Measurements from ENCODE around the gene KANK2. TPM values are rescaled to one million over a fixed set of nuclear protein-coding genes. Genes with fewer than 3 reads are reported as not detected.

KANK2 gene
- polyA plus RNA-seq, 1 donor from 2014 or later = 0.25 TPM

GRCh38 chr19:11244846-11245589 lies 47.7 kb upstream of the KANK2 start:
- Histone ChIP-seq H3K27ac (ENCODE audit: low read length) (no peak overlapping the region), H2AFZ (ENCODE audit: low read depth, low read length) (no peak overlapping the region), H3K9ac (ENCODE audit: low read length) (no peak overlapping the region), H3K36me3 (ENCODE audit: insufficient read depth, low read length) (no peaks in the 10 kb centered on the region), H3K4me3 (ENCODE audit: low read length) (no peak overlapping the region), H3K27me3 (ENCODE audit: insufficient read depth, low read depth, low read length) (no peaks in the 10 kb centered on the region), H3K4me2 (ENCODE audit: low read length) (no peak overlapping the region), H3K9me2 (ENCODE audit: insufficient read depth, low read length) (no peaks in the 10 kb centered on the region), H3K79me2 (replicated peaks; ENCODE audit: insufficient read depth, low read length) (no peaks in the 10 kb centered on the region), H3K9me3 (ENCODE audit: low read length) (no peaks in the 10 kb centered on the region), H3F3A (ENCODE audit: insufficient read depth, low read length, poor library complexity, severe bottlenecking) (no peaks in the 10 kb centered on the region), H4K20me1 (ENCODE audit: insufficient read depth) (no peaks in the 10 kb centered on the region)
- no peak for TF ChIP-seq EP300 (conservative IDR thresholded peaks at IDR 0.05; ENCODE audit: poor library complexity, severe bottlenecking)
- no peak for TF ChIP-seq RAD21 (conservative IDR thresholded peaks at IDR 0.05)
- TF ChIP-seq TAF1 (IDR thresholded peaks at IDR 0.05; ENCODE audit: low read depth) = no peak
- TF ChIP-seq SMC3 (conservative IDR thresholded peaks at IDR 0.05; ENCODE audit: poor library complexity) = no peak

- Histone ChIP-seq H3K9me3 (ENCODE audit: low read length) (no peaks in the 10 kb centered on the region), H3K9ac (ENCODE audit: low read length) (no peak overlapping the region), H3F3A (ENCODE audit: insufficient read depth, low read length, poor library complexity, severe bottlenecking) (no peaks in the 10 kb centered on the region), H4K20me1 (ENCODE audit: insufficient read depth) (no peaks in the 10 kb centered on the region), H3K4me3 (ENCODE audit: low read length) (no peak overlapping the region), H3K4me2 (ENCODE audit: low read length) (no peak overlapping the region), H3K27me3 (ENCODE audit: insufficient read depth, low read depth, low read length) (no peaks in the 10 kb centered on the region), H3K79me2 (replicated peaks; ENCODE audit: insufficient read depth, low read length) (no peaks in the 10 kb centered on the region), H3K36me3 (ENCODE audit: insufficient read depth, low read length) (no peaks in the 10 kb centered on the region), H3K27ac (ENCODE audit: low read length) (no peak overlapping the region), H2AFZ (ENCODE audit: low read depth, low read length) (no peak overlapping the region), H3K9me2 (ENCODE audit: insufficient read depth, low read length) (no peaks in the 10 kb centered on the region)
- no peak for TF ChIP-seq RAD21 (conservative IDR thresholded peaks at IDR 0.05)
- no peak for TF ChIP-seq REST (IDR thresholded peaks at IDR 0.05; ENCODE audit: borderline replicate concordance)
- no peak for TF ChIP-seq SMC3 (conservative IDR thresholded peaks at IDR 0.05; ENCODE audit: poor library complexity)
- TF ChIP-seq EP300 (conservative IDR thresholded peaks at IDR 0.05; ENCODE audit: poor library complexity, severe bottlenecking) = no peak
- TF ChIP-seq EZH2 (IDR thresholded peaks at IDR 0.05; ENCODE audit: borderline replicate concordance, insufficient read depth, low read length, poor library complexity, severe bottlenecking) = no peak
These were observed 46.4 kb upstream of the KANK2 start for GRCh38 chr19:11243798-11244169.

GRCh38 chr19:11242864-11243797 lies 45.8 kb upstream of the KANK2 start:
- H3K4me3 ChIP-seq (ENCODE audit: low read length) = no peak overlapping the region
- H3K27ac ChIP-seq (ENCODE audit: low read length) = no peak overlapping the region
- H2AFZ ChIP-seq (ENCODE audit: low read depth, low read length) = no peak overlapping the region
- H3K9me3 ChIP-seq (ENCODE audit: low read length) = no peaks in the 10 kb centered on the region
- no peak overlapping the region for H3K4me2 ChIP-seq (ENCODE audit: low read length)
- no peaks in the 10 kb centered on the region for H3K36me3 ChIP-seq (ENCODE audit: insufficient read depth, low read length)
- H3F3A ChIP-seq (ENCODE audit: insufficient read depth, low read length, poor library complexity, severe bottlenecking) = no peaks in the 10 kb centered on the region
- H3K9me2 ChIP-seq (ENCODE audit: insufficient read depth, low read length) = no peaks in the 10 kb centered on the region
- H3K9ac ChIP-seq (ENCODE audit: low read length) = no peak overlapping the region
- H3K79me2 ChIP-seq (replicated peaks; ENCODE audit: insufficient read depth, low read length) = no peaks in the 10 kb centered on the region
- TF ChIP-seq MXI1 (conservative IDR thresholded peaks at IDR 0.05; ENCODE audit: poor library complexity, severe bottlenecking) = no peak
- no peak for TF ChIP-seq EZH2 (IDR thresholded peaks at IDR 0.05; ENCODE audit: borderline replicate concordance, insufficient read depth, low read length, poor library complexity, severe bottlenecking)
- no peak for TF ChIP-seq SMC3 (conservative IDR thresholded peaks at IDR 0.05; ENCODE audit: poor library complexity)
- TF ChIP-seq TAF1 (IDR thresholded peaks at IDR 0.05; ENCODE audit: low read depth) = no peak
- TF ChIP-seq REST (IDR thresholded peaks at IDR 0.05; ENCODE audit: borderline replicate concordance) = no peak
- no peaks in the 10 kb centered on the region for H3K27me3 ChIP-seq (ENCODE audit: insufficient read depth, low read depth, low read length)
- no peaks in the 10 kb centered on the region for H4K20me1 ChIP-seq (ENCODE audit: insufficient read depth)
